Stimulated activated CD4-positive, alpha-beta T cell treated with anti-CD3 and anti-CD28 coated beads, Interleukin-1b, Interleukin-23, amount 100 ng/mL, for 4 hours (primary cell): Measurements from ENCODE around the gene SSNA1.

ENCODE experiments used
- DNase-seq, 2 donors: peaks; one replicate each; pipeline ENCODE4 v3.0.0-alpha.2; 2020; ENCODE audit warnings: low read depth in 2 of 2

The SSNA1 gene

DNA sequence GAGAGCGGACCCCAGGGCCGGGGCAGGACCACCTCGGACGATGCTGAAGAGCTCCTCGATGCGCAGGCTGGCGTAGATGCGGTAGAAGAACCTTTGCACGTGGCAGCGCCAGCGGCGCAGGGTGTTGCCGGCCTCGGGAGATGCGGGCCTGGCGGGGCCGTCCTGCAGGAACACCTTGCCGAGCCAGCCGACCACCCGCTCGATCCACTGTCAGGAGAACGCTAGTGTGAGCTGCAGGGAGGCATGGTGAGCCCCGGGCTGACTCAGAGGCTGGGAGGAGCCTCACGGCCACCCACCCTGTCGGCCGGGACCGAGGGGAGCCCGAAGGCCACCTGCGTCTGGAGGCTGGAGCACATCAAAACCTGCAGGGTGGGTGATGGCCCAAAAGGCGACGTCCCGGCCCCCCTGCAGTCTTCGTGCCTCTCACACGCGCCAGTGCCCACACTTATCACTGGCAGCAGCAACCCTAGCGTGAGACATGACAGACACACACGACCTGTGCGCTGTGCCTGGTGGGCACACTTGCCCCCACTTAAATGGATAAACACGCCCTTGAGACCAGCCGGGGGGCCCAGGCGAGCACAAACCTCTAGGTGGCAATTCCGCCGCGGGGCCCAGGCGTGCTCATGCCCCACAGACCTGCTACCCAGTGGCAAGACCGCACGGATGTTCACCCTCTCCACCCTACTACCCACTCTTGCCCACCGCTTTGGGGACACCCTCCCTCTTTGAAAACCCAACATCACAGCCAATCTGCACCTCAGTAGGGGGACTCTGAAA is 3.4 kb upstream of the SSNA1 start:
- DNase-seq = no peak

DNA sequence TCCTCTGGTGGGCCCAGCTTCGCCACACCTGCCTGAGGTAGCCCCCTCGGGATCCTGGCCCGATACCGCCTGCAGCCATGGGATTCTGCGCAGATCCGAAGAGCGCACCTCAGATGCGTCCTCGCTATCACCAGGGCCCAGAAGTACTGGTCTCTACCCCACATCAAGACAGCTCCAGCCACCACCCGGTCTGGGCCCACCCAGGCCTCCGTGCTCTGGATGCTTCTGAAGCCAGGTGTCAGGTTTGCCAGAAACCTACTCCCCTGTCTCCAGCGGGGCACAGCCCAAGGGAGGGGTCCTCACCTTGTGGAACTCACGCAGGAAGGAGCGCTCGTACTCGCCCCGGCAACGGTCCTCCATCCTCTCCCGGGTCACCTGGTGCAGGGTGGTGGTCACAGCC is 2.6 kb upstream of the SSNA1 start:
- DNase-seq = no peak

DNA sequence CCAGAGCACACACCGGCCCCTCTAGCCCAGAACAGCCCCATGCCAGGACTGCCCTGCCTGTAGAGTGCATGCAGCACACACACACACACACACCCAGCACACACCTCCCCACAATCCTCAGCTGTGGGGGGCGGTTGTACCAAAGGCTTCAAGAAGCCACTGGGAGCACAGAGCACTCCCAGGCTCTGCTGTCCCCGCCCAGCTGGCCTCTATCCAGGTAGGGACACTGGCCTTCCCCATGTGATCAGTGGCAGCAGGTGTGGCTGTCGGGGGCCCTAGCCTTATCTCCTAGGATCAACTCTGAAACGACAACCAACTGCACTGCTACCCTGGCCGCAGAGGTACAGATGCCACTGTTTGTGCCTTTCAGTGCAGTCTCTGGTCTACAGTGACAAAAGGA is 2.1 kb upstream of the SSNA1 start:
- DNase-seq = no peak

DNA sequence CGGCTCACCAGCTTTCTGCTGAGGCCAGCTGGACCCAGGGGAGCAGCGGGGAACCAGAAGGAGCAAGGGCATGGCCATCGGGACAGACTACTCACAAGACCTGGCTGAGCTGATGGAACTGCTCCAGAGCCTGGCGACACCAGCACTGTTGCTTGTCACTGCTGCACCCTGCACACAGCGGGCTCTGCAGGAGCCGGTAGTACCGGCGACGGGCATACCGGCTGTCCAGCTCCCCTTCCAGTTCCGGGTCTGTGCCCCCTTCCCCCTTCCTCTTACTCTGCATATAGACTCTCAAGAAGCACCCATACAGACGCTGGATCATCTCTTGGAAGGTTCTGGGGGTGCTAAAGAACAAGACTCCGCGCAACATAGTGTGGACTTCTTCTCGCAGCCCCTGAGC is 1.1 kb upstream of the SSNA1 start:
- no peak for DNase-seq

DNA sequence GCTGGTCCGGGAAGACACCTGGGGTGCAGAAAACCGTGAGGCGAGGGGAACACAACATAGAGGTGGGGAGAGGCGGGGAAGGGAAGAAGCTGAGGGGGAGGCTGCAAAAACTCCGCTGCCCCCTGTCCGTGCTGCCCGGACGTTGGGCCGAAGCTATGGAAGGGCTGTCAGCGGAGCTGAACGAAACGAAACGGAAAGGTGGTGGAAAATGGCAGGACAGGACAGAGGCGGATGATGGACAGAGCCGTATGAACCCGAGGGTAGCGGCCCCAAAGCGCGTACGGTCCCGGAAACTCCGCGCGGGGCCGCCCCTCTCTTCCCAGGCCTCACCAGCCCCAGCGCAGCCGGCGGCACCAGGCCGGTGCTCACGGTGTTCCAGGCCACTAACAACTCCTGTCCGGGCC is 388 bp upstream of the SSNA1 start:
- no peak for DNase-seq

DNA sequence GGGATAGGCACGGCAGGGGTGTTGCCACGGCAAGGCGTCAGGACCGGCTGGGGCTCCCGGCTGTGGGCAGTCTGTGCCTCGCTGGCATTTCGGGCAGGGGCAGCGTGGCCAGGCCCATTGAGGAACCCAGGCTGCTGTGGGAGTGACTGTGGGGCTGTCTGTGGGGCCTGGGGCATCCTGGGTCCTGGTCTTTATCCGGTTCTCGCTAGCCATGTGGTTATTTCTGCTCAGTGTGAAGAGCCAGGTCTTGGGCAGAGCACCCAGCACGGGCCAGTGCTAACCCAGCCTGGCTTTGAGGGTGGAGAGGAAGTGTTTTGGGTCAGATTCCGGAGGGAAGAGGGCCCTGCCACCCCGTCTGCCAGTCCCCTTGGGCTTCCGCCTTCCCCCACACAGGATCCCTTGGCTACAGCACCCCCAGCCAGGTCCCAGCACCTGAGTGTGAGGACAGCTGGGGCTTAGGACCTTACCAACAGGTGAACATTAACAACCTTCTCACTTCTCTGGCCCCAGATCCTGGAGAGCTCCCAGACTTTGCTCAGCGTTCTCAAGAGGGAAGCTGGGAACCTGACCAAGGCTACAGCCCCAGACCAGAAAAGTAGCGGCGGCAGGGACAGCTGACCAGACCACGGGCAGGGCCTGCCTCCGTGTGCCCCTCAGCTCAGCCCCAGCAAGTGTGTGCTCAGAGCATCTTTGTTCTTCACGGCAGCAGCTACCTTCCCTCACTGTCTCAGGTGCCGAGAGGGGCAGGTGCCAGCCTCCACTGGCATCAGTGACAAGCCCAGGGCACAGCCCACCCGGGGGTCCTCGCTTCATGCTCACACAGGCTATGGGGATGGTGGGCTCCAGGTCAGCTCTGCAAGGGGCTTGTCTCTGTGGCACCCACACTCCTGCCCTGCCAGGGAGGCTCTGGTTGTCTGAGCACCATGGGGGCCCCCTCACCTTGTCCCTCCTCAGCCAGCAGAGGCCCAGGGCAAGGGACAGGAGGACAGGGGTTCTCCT is 1.1 kb downstream of the SSNA1 start:
- DNase-seq = no peak

DNA sequence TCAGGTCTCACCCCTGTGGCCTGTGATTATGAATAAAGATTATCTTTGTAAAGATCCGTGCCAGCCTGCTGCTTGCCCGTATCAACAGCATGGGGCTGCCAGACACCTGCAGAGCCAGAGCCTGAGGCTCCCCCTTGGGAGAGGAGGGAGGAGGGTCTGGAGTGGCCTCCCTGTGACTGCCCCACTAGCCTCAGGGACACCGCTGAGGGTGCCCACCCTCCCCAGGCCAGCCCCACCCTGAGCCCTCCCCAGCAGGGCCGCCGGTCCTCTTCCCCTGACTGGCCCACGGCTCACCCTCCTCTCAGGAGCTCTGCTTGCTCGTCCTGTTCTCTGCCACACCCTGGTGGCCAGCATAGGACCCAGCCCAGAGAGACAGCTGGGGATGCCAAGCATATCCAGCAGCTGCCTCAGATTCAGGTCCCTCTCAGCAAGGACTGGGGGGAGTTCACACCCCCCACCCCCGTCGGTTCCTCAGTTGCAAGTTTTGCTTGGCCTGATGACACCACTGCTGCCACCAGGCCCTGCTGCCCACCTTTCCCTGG is 1.9 kb downstream of the SSNA1 start:
- DNase-seq = no peak

DNA sequence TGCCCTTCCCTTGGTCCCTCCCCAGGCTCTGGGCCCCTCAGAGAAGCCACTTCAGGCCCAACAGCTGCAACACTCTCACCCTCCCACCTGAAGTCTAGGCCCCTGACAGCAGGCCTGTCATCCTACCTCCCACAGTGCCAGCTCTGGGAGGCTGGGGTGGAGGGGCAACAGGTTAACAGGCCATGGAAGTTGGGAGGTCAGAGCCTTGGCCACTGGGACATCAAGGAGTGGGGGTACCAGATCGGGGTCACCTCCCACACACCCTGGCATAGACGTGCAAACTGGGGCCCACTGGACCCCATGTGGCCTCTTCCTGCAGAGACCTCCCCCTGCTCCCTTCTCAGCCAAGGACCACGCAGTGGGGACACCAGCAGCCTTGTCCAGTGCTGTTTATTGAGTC is 2.8 kb downstream of the SSNA1 start:
- DNase-seq = no peak

DNA sequence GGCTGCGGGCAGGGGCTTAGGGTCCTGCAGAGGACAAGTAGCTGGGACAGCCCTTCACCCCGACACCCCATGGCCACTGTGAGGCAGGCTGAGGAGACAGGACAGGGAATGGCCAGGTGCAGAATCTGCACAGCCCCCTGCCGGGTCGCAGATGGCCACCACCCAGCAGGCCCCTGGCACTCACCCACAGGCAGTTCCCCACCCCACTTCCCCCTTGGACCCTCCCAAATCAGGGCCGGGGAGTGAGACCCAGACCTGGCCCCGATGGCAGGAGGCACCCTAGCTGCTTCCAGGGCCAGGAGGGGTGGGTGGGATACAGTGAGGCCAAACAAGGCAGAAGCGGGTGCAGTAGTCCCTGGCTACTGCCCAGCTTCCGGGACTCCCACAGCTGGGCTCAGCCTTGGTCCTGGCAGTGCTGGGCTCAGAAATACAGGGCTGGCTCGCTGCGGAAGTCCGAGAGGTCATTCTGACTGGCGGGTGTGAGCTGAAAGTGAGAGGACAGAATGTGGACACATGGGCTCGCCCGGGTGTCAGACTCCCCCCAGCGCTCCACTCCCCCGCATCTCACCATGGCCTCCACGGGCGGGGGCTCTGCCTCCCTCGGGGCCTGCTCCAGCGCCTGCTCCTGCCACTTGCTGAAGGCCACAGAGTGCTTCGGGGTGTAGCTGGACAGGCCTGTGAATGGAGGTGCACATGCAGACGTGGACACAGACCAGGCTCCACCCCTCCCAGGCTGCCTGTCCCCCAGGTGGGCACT is 3.4 kb downstream of the SSNA1 start:
- DNase-seq = no peak

DNA sequence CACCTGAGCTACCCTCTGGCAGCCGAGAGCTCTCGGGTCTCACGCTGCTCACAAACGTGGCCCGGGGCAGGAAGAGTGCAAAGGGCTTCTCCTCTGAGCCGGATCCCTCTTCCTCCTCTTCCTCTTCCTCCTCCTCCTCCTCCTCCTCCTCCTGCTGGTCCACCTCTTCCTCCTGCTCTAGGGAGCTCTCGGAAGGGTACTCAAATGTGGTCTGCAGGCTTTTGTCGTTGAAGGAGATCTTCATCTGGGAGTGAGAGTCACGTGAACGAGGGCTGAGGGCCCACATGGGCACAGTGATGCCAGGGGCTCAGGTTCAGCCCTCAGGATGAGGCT is 3.9 kb downstream of the SSNA1 start:
- no peak for DNase-seq

DNA sequence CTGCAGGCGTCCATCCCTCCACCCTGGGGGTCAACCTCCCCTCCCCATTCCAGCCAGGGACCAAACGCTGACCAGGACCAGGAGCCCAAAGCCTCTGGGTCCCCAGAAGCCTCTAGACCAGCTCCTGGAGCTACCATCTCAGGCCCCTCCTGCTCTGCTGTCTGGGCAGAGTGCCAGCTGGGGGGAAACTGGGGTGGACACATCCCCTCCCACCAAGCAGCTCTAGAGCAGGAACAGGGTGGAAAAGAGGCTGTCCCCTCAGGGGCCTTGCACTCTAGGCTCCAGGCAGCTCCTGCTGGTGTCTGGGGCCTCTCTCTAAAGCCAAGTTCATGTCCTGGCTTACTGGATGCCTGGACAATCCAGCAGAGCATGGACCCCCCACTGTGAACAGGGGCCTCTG is 4.4 kb downstream of the SSNA1 start:
- no peak for DNase-seq

DNA sequence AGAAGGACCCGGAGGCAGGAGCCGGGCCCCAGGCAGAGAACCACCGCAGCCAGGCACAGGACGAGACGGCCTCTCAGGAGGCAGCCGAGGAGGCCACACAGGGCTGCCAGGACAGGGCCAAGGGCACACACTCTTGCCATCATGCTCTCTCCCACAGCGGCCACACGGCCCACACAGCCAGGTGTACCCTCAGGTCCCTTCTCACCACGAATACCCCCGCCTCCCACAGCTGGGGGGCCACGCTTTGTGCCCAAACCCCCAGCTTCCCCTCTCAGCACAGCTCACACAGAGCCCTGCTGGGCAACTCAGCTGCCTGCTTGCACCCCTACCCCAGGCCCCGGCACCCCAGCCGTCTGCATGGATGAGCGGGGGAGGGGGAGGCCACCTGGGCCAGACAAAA is 5.3 kb downstream of the SSNA1 start:
- no peak for DNase-seq

DNA sequence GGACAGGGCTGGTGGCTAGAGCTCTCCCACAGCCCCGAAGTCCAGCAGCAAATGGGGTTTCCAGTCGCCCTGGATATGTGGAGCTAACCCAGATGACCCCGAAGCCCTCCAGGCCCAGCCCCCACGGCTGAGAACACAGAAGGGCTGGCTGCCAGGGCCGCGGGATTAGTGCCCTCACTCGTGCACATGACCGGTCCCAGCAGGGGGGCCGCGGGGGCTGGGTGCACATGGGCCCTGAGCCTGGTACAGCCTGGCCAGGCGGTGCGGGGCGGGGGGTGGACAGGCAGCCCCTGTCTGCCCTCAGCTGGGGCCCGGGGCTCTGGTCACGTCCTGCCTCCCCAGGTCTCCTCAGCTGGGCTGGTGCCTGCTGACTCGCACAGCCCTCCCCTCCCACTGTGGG is 5.9 kb downstream of the SSNA1 start:
- no peak for DNase-seq

DNA sequence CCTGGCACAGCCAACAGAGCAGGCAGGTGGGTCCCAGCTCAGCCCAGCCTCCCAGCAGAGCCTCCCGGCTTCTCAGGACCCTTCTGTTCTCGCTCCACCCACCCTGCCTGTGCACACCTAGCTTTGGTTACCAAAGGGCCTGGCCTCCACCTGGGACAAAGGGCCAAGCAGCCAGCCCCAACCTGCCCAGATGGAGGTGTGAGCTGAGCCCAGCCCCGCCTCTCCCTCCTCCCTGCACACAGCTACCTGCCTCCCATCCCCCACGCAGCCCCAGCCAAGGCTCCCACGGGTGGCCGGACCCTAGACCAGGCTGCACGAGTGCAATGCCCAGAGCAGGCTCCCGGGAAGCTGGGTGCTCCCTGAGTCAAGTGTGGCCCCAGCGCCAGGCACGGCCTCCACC is 6.4 kb downstream of the SSNA1 start:
- no peak for DNase-seq

DNA sequence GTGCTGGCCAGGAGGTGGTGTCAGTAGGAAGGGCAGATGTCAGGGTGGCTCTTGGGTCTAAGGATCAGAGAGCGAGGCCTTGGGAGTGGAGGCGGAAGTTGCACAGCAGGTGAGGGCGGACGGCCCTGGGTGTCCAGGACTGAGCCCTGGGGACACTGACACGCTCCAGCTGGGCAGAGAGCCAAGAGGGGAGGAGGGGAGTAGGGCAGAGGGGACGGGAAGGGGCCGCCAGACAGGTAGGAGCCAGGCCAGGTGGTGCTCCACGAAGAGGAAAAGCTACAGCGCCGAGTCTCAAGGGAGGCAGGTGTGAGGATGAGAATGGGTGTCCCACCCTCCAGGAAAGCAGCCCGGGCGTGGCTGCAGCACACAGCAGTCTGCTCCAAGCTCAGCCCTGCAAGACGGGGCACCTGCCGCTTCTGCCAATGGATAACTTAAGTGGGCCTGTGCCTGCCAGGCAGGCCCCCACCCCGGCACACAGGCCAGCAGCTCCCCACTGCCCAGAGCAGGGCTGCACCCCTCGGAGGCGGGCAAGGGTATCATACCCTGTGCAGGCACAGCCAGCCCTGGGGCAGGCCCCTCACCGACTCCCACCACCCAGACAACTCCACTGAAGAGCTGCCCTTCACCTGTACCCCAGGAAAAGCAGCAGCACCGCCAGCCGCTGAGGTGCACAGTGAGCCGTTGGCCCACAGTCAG is 7.2 kb downstream of the SSNA1 start:
- DNase-seq = no peak

DNA sequence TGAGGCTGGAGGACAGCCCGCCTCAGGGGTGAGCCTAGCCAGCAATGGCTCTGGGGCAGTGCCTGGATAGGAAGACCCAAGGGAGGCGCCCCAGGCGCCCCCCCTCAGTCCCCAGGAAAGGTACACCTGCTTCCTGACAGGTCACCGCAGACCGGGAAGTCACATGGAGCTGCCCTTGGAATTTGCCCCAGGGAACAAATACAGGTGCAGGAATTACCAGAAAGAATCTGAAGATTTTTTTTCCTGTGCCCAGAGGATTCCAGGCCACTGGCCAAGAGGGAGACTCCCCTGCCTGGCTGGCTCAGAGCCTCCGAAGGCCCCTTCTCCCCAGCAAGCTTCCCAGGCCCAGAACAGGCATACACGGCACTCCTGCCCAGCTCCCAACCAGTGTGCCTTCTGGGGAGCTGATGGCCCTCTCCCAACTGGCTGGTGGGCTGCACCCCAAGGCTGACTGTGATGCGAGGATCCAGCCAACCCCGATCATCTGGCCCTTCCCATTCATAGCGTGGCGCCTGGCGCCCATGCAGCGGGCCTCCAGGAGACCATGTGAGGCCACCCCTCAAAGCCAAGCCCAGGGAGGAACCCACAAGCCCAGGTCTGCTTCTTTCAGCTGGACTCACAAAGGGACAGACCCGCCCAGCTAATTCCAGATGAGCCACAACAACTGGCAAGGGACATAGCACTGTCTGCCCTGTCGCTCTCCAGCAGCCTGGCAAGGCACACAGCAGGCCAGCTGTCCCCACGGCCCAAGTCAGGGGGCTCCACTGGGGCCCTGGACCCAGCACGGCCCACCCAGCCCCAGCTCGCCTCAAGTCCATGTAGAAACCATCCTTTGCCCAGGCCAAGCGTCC is 9.8 kb downstream of the SSNA1 start:
- no peak for DNase-seq

DNA sequence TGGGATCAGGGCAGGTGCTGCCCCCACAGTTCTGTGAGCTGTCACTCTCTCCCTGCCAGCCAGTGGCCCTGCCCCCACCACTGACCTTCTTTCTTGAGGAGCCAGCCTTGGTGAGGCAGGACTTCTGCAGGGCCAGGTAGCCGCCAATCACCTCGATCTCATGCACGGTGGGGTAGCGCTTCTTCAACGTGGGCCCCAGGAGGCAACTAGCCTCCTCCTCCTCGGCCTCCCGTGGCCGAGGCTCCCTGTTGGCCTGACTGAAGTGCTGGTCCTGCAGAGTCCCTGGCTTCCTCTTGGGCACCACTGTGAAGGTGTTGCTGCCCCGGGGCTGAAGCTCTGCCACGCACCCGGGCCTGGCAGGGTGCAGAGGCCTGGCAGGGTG is 10.4 kb downstream of the SSNA1 start:
- DNase-seq = no peak

DNA sequence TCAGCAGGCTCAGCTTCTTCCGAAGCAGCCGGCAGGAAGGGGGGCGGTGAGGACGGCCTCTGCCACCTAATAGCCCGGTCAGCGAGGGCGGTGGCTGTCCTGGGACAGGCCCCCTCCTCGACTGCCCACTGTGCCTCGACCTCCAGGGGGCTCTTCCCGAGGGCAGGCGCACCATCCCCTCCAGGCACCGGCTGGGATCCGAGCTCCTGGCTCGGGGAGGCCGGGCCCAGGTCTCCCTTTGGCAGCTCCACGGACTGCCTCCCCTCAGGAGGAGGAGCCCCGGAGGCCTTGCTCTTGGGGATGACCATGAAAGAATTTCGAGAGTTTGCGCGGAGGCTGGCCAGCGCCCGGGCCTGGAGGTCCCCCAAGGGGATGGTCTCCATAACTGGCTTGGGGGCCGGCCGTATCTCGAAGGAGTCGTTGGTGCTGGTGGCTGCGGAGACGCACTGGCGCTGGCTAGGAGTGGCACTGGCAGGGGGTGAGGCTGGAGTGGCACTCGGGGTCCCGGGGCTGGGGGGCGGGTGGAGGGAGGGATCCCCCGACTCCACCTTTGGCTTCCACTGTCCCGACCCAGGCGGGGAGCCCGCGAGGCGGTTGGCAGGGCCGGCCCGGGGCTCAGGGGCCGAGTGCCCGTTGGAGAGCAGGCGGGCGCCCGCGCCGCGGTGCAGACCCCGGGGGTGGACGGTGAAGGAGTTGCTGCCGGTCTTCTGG is 11.1 kb downstream of the SSNA1 start:
- no peak for DNase-seq

DNA sequence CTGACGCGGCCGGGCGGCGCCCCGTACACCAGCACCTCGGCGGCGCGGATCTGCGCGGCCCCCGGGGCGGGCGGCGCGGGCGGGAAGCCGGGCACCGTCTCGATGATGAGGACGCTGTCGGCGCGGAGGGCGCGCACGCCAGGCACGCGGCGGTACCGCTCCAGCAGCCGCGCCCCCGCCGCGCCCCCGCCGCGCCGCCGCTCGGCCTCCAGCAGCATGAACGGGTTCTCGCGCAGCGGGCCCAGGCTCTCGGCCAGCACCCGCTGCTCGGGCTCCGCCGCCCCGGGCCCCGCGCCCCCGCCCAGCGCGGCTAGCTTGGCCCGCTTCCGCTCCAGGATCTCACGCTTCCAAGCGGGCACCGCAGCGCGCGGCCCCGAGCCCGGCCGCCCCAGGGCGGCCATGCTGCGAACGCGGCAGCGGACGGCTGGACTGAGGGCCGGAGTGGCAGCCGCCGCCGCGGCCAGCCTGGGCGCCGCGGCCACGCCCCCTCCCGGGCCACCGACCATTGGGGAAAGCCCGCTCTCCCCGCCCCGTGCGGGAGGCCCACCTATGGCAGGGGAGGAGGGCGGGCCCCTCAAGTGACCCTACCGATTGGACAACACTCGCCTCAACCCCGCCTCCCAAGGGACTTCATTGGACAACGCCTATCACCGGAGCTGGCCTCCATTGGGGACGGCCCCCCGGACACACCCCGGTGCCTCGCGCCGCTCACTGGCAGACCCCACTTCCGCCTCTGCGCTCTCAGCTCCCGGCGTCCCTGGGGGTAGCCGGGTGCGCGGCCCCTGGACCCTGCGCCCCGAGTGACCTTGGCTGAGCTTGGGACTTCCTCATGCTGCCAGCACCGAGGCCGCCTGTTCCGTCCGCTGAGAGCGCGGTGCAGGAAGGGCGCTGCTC is 12.1 kb downstream of the SSNA1 start, which contains the start of gene TPRN:
TPRN (minus strand) TSS at position 431 of the 894 bp plus-strand sequence; CDS start at position 401, 30 bp downstream.
- DNase-seq = peak; percentile 95 to 96
